ENCODE data around the gene CYP4F8.
"Not testable (repeated sequence)": the region's sequence is repeated elsewhere in the genome, so short reads cannot be mapped to it uniquely, and the experiment has no call there.

The CYP4F8 gene

GRCh38 chr19:15675560-15675959 is 60.5 kb downstream of the CYP4F8 start:
- Mint-ChIP-seq H3K9me3 (peaks cover 7% of the 10 kb centered on the region), H3K27me3 (peaks cover 14% of the 10 kb centered on the region), H3K36me3 (ENCODE audit: low read depth) (no peaks in the 10 kb centered on the region), H3K4me3 (no peak overlapping the region), H3K27ac (peak overlapping the region; percentile 66), H3K4me1 (ENCODE audit: low read depth) (peaks cover 17% of the 10 kb centered on the region)
- no peak for DNase-seq

- H3K27me3 Mint-ChIP-seq, result peaks cover 45% of the 10 kb centered on the region
- H3K9me3 Mint-ChIP-seq, result peaks cover 7% of the 10 kb centered on the region
- no peak overlapping the region for H3K4me3 Mint-ChIP-seq
- DNase-seq, result no peak
- H3K36me3 Mint-ChIP-seq (ENCODE audit: low read depth), result no peaks in the 10 kb centered on the region
- peaks cover 4% of the 10 kb centered on the region for H3K4me1 Mint-ChIP-seq (ENCODE audit: low read depth)
- no peak overlapping the region for H3K27ac Mint-ChIP-seq
Observed at GRCh38 chr19:15679089-15679488, 64.1 kb downstream of the CYP4F8 start.

DNA sequence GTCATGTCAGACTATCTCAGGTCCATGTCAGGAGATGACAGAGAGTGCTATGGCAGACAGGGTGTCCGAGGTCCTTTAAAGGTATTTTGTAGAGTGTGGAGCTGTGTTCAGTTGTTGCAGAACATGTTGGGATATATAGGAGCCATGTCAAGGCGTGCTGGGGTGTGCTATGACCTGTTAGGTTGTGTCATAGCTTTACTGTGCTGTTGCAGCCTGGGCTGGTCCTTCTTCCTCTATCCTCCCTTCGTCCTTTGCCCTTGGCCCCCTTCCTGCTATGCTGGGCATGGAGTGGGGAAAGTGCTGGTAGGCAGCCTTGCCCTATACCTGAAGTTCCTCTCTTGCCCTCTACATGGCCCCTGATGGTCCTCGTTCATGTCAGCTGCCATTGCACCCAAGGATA is 64.8 kb downstream of the CYP4F8 start:
- not testable (repeated sequence) for DNase-seq; H3K9me3 Mint-ChIP-seq; H3K27ac Mint-ChIP-seq; H3K36me3 Mint-ChIP-seq (ENCODE audit: low read depth); H3K4me3 Mint-ChIP-seq; H3K4me1 Mint-ChIP-seq (ENCODE audit: low read depth)
- peaks cover 50% of the 10 kb centered on the region for H3K27me3 Mint-ChIP-seq

All from activated T-cell treated with anti-CD3 and anti-CD28 coated beads, Interleukin-2, amount 50 U/mL, for 24 hours (primary cell).